Transverse colon (tissue), 3 donors: ENCODE results near the gene HIPK2.

ENCODE experiments used
- CTCF ChIP-seq, 5 experiments: fragments of 200-600 bp in 3 of 5; fragments of 450-650 bp in 2 of 5; sonication (generic) in 3 of 5; IDR thresholded peaks; 1 replicate in 2 of 5; 2 replicates in 3 of 5; pipeline ENCODE4 v1.5.1; 2016 to 2017; ENCODE audit warnings: antibody characterized with exemption in 5 of 5, inconsistent platforms in 3 of 5, mild to moderate bottlenecking in 2 of 5, moderate library complexity in 1 of 5
- EP300 ChIP-seq: sonication (generic); formaldehyde crosslinking; IDR thresholded peaks from one replicate; pipeline ENCODE4 v1.6.1; 2017; ENCODE audit warnings: antibody characterized with exemption, low read depth
- POLR2A ChIP-seq: fragments of 450-650 bp; IDR thresholded peaks from one replicate; pipeline ENCODE4 v1.6.1; 2016; ENCODE audit warnings: antibody characterized with exemption, mild to moderate bottlenecking, moderate library complexity

- TF ChIP-seq POLR2A (no peak), CTCF (IDR thresholded peaks at IDR 0.05) (no peak), EP300 (no peak)
These were observed 243.7 kb downstream of the HIPK2 start for GRCh38 chr7:139534096-139534495.
